HG03442 (cell line): Measurements from ENCODE around the gene PRKG1.
"Not testable (repeated sequence)": the region's sequence is repeated elsewhere in the genome, so short reads cannot be mapped to it uniquely, and the experiment has no call there.

ENCODE experiments used
- ATAC-seq: cut with Tn5 transposase; IDR thresholded peaks from one replicate; pipeline ENCODE4 v1.9.1; 2021; ENCODE audit warnings: mild to moderate bottlenecking, moderate library complexity; ENCODE audit not compliant: unreplicated experiment

PRKG1 gene

GRCh38 chr10:51367694-51368093 is 293.4 kb downstream of the PRKG1 start:
- ATAC-seq, result no peak

- no peak for ATAC-seq
Observed at GRCh38 chr10:51368943-51369342, 294.7 kb downstream of the PRKG1 start.

- ATAC-seq, result no peak
Observed at GRCh38 chr10:51369903-51370302, 295.6 kb downstream of the PRKG1 start.

- ATAC-seq, result no peak
Observed at GRCh38 chr10:51371743-51372142, 297.5 kb downstream of the PRKG1 start.

GRCh38 chr10:51375790-51376189 is 301.5 kb downstream of the PRKG1 start:
- ATAC-seq, result no peak

GRCh38 chr10:51377070-51377931 is 303.0 kb downstream of the PRKG1 start:
- no peak for ATAC-seq

- no peak for ATAC-seq
Observed at GRCh38 chr10:51377932-51378599, 303.8 kb downstream of the PRKG1 start.

- ATAC-seq, result no peak
Observed at GRCh38 chr10:51382181-51382580, 307.9 kb downstream of the PRKG1 start.

- ATAC-seq, result no peak
Observed at GRCh38 chr10:51384971-51385370, 310.7 kb downstream of the PRKG1 start.

- no peak for ATAC-seq
Observed at GRCh38 chr10:51386248-51386885, 312.1 kb downstream of the PRKG1 start.

- peak; percentile 93 for ATAC-seq
Observed at GRCh38 chr10:51389415-51390321, 315.4 kb downstream of the PRKG1 start.

- ATAC-seq, result not testable (repeated sequence)
Observed at GRCh38 chr10:51393006-51393405, 318.7 kb downstream of the PRKG1 start.

GRCh38 chr10:51394039-51394438 is 319.8 kb downstream of the PRKG1 start:
- no peak for ATAC-seq

- no peak for ATAC-seq
Observed at GRCh38 chr10:51397244-51397643, 323.0 kb downstream of the PRKG1 start.

- no peak for ATAC-seq
Observed at GRCh38 chr10:51397695-51398094, 323.4 kb downstream of the PRKG1 start.

- no peak for ATAC-seq
Observed at GRCh38 chr10:51399840-51400239, 325.6 kb downstream of the PRKG1 start.

GRCh38 chr10:51400392-51401096 is 326.3 kb downstream of the PRKG1 start:
- no peak for ATAC-seq

GRCh38 chr10:51403521-51403920 is 329.2 kb downstream of the PRKG1 start:
- ATAC-seq, result no peak

GRCh38 chr10:51405580-51406351 is 331.5 kb downstream of the PRKG1 start:
- no peak for ATAC-seq
